Renal cortex interstitium (tissue), 11 donors: ENCODE data around the gene PML. TPM values are rescaled to one million over a fixed set of nuclear protein-coding genes. Genes with fewer than 3 reads are reported as not detected.

Experiments
- DNase-seq, 11 donors: peaks; one replicate each; pipeline ENCODE4 v3.0.0-alpha.2; 2013; ENCODE audit warnings: low read depth in 9 of 11, low spot score in 4 of 11; ENCODE audit errors: extremely low read depth in 1 of 11
- polyA plus RNA-seq, 3 donors: library from polyadenylated mRNA; unstranded; fragments of 120-200 nt; gene quantifications; one replicate each; pipeline ENCODE4 v1.2.1, GENCODE V29; 2013; ENCODE audit not compliant: insufficient read length in 3 of 3

PML gene
- polyA plus RNA-seq, 3 donors: 26.9 to 39.2 (median 32.2) TPM

DNA sequence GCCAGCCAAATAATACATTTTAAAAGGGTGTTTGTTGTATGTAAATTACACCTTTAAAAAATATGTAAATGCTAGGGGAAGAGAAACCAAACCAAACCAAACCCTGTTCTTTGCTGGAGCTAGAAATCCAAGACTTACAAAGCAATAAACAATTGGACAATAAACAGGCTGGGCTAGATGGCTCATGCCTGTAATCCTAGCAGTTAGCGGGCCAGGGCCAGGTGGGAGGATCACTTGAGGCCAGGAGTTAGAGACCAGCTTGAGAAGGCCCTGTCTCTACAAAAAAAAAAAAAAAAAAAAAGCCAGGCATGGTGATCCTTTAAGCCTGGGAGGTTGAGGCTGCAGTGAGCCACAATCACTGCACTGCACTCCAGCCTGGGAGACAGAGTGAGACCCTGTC, 14.9 kb upstream of the PML start:
- no peak for DNase-seq

- no peak for DNase-seq
Measured at GRCh38 chr15:73981761-73982221, 12.7 kb upstream of the PML start.

DNA sequence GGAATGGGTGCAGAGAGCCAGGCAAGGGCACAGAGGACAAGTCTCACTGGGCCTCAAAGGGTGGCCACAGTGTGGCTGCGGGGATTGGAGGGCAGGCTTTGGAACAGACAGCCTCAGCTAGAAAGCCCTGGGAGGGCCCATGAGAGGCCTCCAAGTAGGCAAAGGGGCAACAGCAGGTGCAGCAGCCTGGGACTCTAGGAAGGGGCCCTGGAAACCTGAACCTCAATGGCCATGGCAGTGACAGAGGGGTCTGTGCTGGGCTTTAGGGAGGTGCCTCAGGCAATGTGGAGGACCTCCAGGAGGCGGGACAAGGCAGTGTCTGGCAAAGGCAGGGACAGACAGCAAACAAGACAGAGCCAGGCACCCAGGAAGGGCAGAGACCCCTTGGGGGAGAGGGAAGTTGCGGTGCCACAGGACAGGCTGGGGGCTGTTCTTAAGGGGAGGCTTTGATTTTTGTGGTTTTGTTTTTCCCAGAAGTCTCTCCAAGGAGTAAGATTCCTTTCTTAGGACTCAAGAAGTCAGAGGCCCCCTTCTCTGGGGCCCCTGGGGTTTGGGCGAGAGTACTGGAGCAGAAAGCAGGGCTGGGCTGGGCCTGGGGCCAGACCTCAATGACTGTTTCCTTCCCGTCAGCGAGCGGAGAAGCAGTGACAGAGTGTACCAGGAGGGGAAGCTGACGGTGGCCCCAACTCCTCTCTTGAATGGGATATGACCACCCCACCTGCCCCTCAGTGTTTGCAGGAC, 12.1 kb upstream of the PML start:
- DNase-seq: peak in 5 of 11 donors; percentile 42 to 83 (median 56)

DNA sequence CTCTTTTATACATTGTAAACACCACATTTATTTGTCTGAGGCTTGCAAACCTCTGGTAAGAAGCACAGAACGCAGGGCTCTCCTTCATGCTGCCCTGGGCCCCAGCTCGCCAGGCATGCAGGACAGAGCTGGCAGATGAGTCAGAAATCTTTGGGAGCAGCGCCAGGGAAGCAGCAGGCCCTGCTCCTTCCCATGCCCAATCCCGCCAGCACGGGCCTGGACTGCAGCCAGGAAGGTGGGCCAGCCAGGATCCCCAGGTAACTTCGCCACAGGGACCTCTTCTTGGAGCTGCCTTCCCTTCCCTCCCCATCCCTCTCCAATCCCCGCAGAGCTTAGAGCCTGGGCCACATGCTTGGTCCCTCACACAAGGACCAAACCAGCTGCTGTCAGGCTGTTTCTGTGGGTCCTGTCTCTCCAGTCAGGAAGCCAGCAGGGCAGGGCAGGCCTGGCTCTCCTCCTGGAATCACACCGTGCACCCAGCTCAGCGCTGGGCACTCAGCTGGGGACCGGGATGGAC, 11.2 kb upstream of the PML start:
- DNase-seq: no peak

DNA sequence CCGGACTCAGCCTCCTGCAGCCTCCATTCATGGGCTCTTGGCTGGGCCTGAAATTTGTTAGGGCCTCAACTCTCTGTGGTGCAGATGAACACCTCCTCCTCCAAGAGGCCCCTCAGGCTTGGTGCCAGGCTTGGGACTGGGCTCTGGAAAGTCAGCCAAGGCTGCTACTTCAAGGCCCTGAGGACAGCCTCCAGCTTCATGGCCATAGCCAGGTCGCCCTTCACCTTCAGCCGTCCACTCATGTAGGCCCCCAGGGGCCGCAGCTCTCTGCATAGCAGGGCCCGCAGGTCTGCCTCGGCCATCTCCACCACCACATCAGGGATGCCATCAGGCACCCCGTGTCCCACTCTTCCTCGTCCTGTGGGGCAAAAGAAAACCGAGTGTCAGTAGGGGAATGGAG, 10.7 kb upstream of the PML start:
- DNase-seq: no peak

- no peak for DNase-seq
Measured at GRCh38 chr15:73984208-73984979, 10.1 kb upstream of the PML start.

DNA sequence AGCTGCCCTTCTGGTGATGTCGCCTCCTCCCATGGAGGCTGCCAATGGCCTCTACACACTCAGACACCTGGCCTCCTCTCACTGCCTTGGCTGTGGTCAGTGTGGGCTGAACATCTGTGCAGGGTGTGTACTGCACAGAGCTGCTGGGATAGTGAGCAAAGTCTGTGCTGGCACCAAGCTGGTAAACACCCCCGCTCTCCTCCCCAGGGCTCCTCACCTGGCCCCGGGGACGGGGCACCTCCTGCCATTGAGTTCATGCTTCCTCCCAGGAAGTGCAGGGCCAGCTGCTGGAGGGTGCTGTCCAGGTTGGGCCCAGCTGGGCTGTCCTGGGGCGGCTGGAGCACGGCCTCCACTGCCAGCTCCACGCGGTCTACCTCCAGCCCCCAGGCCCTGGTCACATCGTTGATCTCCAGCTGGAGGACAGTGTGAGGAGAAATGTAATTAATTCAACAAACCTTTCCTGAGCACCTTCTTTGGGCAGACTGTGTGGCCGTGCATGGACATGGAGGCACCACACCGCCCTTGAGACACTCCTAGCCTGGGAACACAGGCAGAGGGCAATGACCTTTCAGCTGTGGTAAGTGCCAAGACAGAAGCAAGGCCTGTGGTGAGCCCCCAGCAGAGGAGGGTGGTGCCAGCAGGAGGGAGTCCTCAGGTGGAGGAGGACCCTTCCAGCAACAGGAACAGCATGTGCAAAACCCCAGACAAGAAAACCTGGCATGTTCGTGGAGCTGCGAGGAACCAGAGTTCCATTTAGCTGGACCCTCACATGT, 9.2 kb upstream of the PML start:
- no peak for DNase-seq

DNA sequence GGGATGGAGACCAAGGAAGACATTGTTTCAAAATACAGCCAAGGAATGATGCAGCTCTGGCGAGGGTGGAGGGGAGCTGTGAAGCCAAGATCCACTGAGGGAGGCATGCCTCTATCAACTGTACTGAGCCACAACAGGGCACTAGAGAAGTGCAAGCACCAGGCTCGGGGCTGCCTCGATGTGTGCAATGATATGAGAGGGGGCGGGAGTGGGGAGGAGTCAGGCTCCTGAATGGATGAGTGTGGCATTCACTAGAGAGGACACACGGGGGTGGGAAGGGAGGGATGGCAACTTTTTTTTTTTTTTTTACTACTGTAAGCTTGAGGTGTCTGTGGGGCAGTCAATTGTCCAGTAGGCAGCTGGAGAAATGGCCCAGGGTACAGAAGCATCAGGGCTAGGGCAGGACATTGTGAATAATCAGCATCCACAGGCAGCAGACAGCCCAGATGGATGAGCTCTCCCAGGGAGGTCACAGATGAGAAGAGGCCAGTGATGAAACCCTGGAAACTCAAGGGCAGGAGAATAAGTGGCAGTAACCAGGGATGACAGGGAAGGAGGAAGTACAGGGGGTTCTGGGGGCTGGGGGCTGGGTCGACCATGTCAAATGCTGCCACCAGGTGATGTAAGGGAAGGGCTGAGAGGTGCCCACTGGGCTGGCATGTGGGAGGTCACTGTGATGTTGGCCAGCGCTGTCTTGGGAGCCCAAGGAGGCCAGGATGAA, 8.3 kb upstream of the PML start:
- DNase-seq: no peak

DNA sequence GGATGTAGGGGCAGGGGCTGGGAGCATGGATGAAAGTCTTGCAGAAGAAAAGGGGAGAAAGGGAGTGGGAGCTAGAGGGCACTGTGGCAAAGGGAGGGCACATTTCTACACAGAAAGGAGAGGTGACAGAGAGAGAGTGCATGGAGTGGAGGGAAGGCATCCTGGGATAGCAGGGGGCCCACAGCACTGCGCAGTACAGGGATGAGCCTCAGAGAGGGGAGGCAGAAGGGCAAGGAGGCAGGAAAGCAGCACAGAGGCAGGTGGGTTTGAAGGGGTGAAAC, 7.8 kb upstream of the PML start:
- DNase-seq: no peak

DNA sequence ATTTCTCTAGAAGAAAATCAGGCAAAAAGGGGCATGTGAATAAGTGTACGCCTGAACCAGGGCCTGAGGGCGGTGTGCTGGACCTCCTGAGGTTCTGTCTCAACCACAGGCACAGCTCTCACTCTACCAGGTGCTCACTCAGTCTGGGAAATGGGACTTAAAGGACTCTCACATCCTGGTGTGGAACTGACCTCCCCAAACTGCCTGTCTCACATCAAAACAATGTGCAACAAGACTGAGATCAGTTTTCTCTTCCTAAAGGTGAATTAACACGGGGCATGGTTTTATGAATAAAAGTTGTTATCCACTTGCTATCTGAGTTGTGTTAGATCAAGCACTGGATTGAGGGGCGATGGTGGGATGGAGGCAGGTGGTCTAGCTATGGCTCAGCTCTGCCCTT, 7.3 kb upstream of the PML start:
- no peak for DNase-seq

GRCh38 chr15:73987681-73988444, 6.7 kb upstream of the PML start:
- no peak for DNase-seq

- DNase-seq: no peak
Measured at GRCh38 chr15:73988445-73988969, 6.0 kb upstream of the PML start.

DNA sequence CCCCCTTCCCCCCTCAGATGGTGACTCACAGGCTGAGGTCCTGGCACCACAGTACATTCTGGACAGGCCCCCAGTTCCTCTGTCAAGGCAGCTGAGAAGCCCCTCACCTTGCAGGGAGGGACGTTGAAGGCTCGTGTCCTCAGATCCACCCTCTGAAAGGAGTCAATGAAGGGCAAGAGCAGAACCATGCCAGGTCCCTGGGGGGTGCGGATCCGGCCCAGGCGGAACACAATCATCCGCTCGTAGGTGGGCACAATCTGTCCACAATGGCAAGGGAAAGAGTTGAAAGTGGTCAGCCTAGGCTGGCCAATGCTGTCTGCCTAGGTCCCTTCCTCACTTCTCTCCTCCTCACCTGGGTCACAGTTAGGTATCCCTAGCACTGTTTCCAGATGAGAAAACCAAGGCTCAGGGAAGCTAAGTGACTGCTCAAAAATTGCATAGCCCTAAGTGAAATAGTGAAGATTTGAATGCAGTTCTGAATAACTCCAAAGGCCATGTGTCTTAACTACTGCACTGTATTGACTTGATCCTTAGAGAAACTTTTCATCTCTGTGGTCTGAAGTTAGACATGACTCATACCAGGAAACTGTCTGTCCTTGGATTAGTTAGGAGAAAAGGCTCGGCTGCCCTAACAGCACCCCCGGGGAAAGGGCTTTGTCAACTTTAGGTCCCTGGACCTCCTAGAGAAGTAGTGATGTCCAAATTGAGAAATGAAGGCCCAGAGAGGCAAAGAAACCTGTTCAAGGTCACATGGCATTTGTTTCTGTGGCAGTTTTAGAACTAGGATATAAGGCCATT, 5.3 kb upstream of the PML start:
- no peak for DNase-seq

DNA sequence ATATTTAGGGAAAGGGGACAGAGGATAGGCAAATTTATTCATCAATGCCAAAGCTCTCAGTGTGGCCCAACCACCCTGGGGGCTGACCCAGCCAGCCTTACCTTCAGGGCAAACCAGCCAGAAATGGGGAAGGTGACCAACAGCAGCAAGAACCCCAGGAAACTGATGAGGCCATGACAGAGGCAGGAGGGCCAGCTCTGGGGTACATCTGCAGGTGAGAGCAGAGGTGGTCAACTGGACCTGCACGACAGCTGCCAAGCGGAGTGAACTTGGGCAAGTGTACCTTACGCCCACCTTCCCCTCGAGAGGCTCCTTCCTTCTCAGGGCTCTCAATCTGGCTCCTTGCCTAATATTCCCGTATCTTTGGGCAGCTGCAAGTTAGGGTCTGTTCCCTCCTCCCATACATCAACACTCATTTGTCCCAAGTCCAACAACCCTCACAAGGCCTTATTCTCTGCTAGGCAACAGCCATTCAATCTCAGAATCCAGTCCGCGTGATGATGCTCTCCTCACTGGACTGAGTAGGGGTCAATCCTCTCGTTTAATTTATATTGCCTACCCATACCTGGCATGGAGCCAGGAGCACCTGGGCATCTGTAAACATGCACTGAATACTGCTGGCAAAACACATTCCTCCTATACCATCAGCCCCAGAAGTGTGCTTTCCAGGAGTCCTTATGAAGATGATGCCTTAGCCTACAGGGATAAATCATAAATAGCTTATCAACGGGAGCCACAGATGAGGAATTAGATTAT, 4.1 kb upstream of the PML start:
- DNase-seq: no peak

DNA sequence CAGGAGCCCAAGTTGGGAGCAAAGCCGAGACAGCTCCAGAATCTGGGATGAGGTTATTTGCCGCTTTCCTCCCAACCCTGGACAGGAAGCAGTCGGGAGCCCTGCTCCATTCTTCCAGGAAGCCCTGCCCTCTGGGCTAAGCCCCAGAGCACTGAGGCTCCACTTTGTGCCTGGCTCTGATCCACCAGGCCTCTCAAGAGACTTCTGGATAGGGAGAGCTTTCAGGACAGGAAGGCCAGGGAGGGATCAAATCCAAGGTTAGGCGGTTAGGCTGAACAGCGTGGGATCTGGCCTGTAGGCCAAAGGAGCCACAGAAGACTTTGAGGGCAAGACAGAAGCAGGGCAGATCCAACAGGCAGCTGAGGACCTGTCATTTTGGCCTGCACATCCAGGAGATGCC, 3.3 kb upstream of the PML start:
- no peak for DNase-seq

GRCh38 chr15:73991726-73992593, 2.6 kb upstream of the PML start, which contains the start of gene STOML1:
TSS of gene STOML1 (minus strand) at chr15:73992295. CDS start at chr15:73992223, 72 bp downstream.
- DNase-seq: peak in 10 of 11 donors; percentile 85 to 92 (median 88)
